ENCODE measurements around the gene TRIM62.

Gene TRIM62

GRCh38 chr1:33152685-33153432 is 29.0 kb downstream of the TRIM62 start:
- TF ChIP-seq POU2F2 (IDR thresholded peaks at IDR 0.05; ENCODE audit: low read depth, low read length) (no peak), PAX5 (IDR thresholded peaks at IDR 0.05; ENCODE audit: insufficient read depth, low read length, severe bottlenecking) (no peak), TAF1 (IDR thresholded peaks at IDR 0.05; ENCODE audit: low read depth, low read length) (no peak), POLR2AphosphoS5 (IDR thresholded peaks at IDR 0.05; ENCODE audit: low read depth, low read length) (no peak), SPI1 (IDR thresholded peaks at IDR 0.05; ENCODE audit: low read depth, low read length) (no peak), POLR2A (IDR thresholded peaks at IDR 0.05; ENCODE audit: low read depth, low read length) (no peak)
- no peak for DNase-seq (ENCODE audit: insufficient read length, low spot score)
- FAIRE-seq = no peak

GRCh38 chr1:33151116-33151515 is 30.7 kb downstream of the TRIM62 start:
- DNase-seq (ENCODE audit: insufficient read length, low spot score) = no peak
- TF ChIP-seq SPI1 (IDR thresholded peaks at IDR 0.05; ENCODE audit: low read depth, low read length) = no peak
- TF ChIP-seq POLR2AphosphoS5 (IDR thresholded peaks at IDR 0.05; ENCODE audit: low read depth, low read length) = no peak
- TF ChIP-seq POU2F2 (IDR thresholded peaks at IDR 0.05; ENCODE audit: low read depth, low read length) = no peak
- TF ChIP-seq TAF1 (IDR thresholded peaks at IDR 0.05; ENCODE audit: low read depth, low read length) = no peak
- no peak for TF ChIP-seq POLR2A (IDR thresholded peaks at IDR 0.05; ENCODE audit: low read depth, low read length)
- no peak for TF ChIP-seq PAX5 (IDR thresholded peaks at IDR 0.05; ENCODE audit: insufficient read depth, low read length, severe bottlenecking)
- no peak for FAIRE-seq

- no peak for DNase-seq (ENCODE audit: insufficient read length, low spot score)
- no peak for FAIRE-seq
- TF ChIP-seq SPI1 (IDR thresholded peaks at IDR 0.05; ENCODE audit: low read depth, low read length) (no peak), PAX5 (IDR thresholded peaks at IDR 0.05; ENCODE audit: insufficient read depth, low read length, severe bottlenecking) (no peak), POLR2A (IDR thresholded peaks at IDR 0.05; ENCODE audit: low read depth, low read length) (no peak), TAF1 (IDR thresholded peaks at IDR 0.05; ENCODE audit: low read depth, low read length) (no peak), POLR2AphosphoS5 (IDR thresholded peaks at IDR 0.05; ENCODE audit: low read depth, low read length) (no peak), POU2F2 (IDR thresholded peaks at IDR 0.05; ENCODE audit: low read depth, low read length) (no peak)
These were observed 31.3 kb downstream of the TRIM62 start for GRCh38 chr1:33150522-33150921.

DNA sequence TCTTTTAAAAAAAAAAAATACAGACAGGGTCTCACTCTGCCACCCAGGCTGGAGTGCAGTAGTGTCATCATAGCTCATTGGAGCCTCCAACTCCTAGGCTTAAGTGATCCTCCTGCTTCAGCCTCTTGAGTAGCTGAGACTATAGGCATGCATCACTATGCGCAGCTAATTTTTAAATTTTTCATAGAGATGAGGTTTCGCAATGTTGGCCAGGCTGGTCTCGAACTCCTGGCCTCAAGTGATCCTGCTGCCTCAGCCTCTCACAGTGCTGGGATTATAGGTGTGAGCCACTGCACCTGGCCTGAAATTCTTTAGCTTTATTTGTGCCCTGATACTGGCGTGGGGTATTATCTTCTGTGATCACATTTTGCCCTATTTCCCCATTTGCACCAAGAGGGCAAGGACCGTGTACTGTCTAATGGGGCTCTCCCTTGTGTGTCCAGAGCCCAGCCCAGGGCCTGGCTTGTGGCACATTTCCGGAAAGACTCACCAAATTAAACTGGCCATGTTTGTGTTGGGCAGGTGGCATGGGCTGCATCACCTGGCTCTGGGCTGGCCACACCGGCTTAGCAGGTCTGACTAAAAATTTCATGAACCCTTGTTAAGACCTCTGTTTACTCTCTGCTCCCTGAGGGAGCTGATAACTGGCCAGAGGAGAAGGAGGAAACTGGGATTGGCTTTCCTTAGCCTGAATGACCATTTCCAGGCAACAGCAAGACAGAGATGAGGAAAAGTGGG is 32.2 kb downstream of the TRIM62 start:
- TF ChIP-seq TAF1 (IDR thresholded peaks at IDR 0.05; ENCODE audit: low read depth, low read length) = no peak
- no peak for TF ChIP-seq POU2F2 (IDR thresholded peaks at IDR 0.05; ENCODE audit: low read depth, low read length)
- TF ChIP-seq POLR2A (IDR thresholded peaks at IDR 0.05; ENCODE audit: low read depth, low read length) = no peak
- no peak for TF ChIP-seq PAX5 (IDR thresholded peaks at IDR 0.05; ENCODE audit: insufficient read depth, low read length, severe bottlenecking)
- TF ChIP-seq POLR2AphosphoS5 (IDR thresholded peaks at IDR 0.05; ENCODE audit: low read depth, low read length) = no peak
- no peak for TF ChIP-seq SPI1 (IDR thresholded peaks at IDR 0.05; ENCODE audit: low read depth, low read length)
- DNase-seq (ENCODE audit: insufficient read length, low spot score) (no peak), FAIRE-seq (no peak)

- no peak for TF ChIP-seq TAF1 (IDR thresholded peaks at IDR 0.05; ENCODE audit: low read depth, low read length)
- TF ChIP-seq POU2F2 (IDR thresholded peaks at IDR 0.05; ENCODE audit: low read depth, low read length) = no peak
- TF ChIP-seq PAX5 (IDR thresholded peaks at IDR 0.05; ENCODE audit: insufficient read depth, low read length, severe bottlenecking) = no peak
- no peak for TF ChIP-seq SPI1 (IDR thresholded peaks at IDR 0.05; ENCODE audit: low read depth, low read length)
- no peak for TF ChIP-seq POLR2AphosphoS5 (IDR thresholded peaks at IDR 0.05; ENCODE audit: low read depth, low read length)
- no peak for TF ChIP-seq POLR2A (IDR thresholded peaks at IDR 0.05; ENCODE audit: low read depth, low read length)
- FAIRE-seq = no peak
- no peak for DNase-seq (ENCODE audit: insufficient read length, low spot score)
These were observed 33.2 kb downstream of the TRIM62 start for GRCh38 chr1:33148615-33149014.

DNA sequence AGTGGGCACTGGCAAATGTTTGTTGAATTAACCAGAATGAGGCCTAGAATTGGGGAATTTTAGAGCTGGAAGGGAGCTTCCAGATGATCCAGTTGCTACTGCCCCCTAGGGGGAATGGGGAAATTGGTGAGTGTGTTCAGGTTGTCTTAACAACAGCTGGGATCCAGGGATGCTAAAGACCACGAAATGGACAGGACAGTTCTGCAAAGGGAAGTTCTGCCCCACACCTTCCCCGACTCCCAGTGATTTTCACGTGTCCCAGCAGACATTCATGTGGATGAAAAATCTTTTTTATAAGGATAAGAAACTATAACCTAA is 33.9 kb downstream of the TRIM62 start:
- no peak for TF ChIP-seq POLR2AphosphoS5 (IDR thresholded peaks at IDR 0.05; ENCODE audit: low read depth, low read length)
- TF ChIP-seq POU2F2 (IDR thresholded peaks at IDR 0.05; ENCODE audit: low read depth, low read length) = no peak
- TF ChIP-seq TAF1 (IDR thresholded peaks at IDR 0.05; ENCODE audit: low read depth, low read length) = no peak
- no peak for TF ChIP-seq SPI1 (IDR thresholded peaks at IDR 0.05; ENCODE audit: low read depth, low read length)
- no peak for TF ChIP-seq POLR2A (IDR thresholded peaks at IDR 0.05; ENCODE audit: low read depth, low read length)
- no peak for TF ChIP-seq PAX5 (IDR thresholded peaks at IDR 0.05; ENCODE audit: insufficient read depth, low read length, severe bottlenecking)
- DNase-seq (ENCODE audit: insufficient read length, low spot score) = no peak
- no peak for FAIRE-seq

DNA sequence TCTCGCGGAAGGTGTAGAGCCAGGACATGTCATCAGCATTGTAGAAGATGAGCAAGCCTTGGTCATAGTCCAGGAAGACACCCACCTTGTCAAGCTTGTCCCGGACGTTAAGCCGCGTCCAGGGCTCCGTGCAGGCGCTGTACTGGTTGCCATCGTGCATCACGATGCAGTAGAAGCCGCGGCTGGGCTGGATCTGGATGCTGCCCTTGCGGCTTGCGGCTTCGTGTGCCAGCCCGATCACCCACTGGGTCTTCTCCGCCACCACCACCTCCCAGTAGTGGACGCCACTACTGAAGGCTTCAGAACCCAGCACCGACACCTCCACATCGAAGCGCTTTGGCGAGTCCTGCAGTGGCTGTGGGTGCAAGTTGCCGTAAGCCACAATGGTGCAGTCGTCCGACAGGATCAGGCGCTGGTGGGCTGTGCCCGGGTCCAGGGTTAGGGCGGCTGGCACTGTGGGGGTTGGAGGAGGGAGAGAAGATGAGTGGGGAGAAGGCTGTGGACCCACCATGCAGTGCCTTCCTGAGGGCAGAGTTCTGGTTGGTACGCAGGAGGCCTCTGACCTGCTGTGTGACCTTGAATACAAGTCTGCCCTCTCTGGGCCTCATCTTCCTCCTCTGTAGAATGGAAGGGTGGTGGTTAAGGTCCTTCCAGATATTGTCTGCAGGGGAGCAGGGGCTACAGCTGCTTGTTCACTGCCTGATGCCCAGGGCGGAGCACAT is 34.4 kb downstream of the TRIM62 start:
- DNase-seq (ENCODE audit: insufficient read length, low spot score) (no peak), FAIRE-seq (no peak)
- TF ChIP-seq TAF1 (IDR thresholded peaks at IDR 0.05; ENCODE audit: low read depth, low read length) (no peak), POLR2AphosphoS5 (IDR thresholded peaks at IDR 0.05; ENCODE audit: low read depth, low read length) (no peak), POLR2A (IDR thresholded peaks at IDR 0.05; ENCODE audit: low read depth, low read length) (no peak), POU2F2 (IDR thresholded peaks at IDR 0.05; ENCODE audit: low read depth, low read length) (no peak), SPI1 (IDR thresholded peaks at IDR 0.05; ENCODE audit: low read depth, low read length) (no peak), PAX5 (IDR thresholded peaks at IDR 0.05; ENCODE audit: insufficient read depth, low read length, severe bottlenecking) (no peak)

GRCh38 chr1:33146003-33146402 is 35.8 kb downstream of the TRIM62 start:
- FAIRE-seq (no peak), DNase-seq (ENCODE audit: insufficient read length, low spot score) (no peak)
- TF ChIP-seq POLR2A (IDR thresholded peaks at IDR 0.05; ENCODE audit: low read depth, low read length) = no peak
- no peak for TF ChIP-seq SPI1 (IDR thresholded peaks at IDR 0.05; ENCODE audit: low read depth, low read length)
- no peak for TF ChIP-seq TAF1 (IDR thresholded peaks at IDR 0.05; ENCODE audit: low read depth, low read length)
- TF ChIP-seq PAX5 (IDR thresholded peaks at IDR 0.05; ENCODE audit: insufficient read depth, low read length, severe bottlenecking) = no peak
- no peak for TF ChIP-seq POU2F2 (IDR thresholded peaks at IDR 0.05; ENCODE audit: low read depth, low read length)
- no peak for TF ChIP-seq POLR2AphosphoS5 (IDR thresholded peaks at IDR 0.05; ENCODE audit: low read depth, low read length)

DNA sequence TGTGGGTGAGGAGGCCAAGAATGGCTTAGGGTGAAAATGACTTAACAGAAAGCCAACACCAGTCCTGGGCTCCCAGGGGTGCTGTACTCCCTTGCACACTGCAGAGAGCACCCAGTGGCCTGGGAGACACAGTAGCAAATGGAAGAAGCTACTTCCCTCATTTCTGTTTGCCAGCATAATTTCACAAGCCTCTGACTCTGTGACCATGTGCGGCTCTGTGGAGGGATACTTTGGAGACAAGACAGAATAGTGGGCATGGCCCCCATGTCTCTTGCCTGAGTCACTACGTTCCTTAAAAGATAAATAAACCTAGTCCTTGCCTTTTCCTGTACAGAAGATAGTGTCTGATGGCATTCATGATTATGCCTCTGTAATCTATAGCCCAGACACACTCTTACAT is 38.1 kb downstream of the TRIM62 start:
- DNase-seq (ENCODE audit: insufficient read length, low spot score) (no peak), FAIRE-seq (no peak)
- TF ChIP-seq SPI1 (IDR thresholded peaks at IDR 0.05; ENCODE audit: low read depth, low read length) (no peak), POLR2A (IDR thresholded peaks at IDR 0.05; ENCODE audit: low read depth, low read length) (no peak), POU2F2 (IDR thresholded peaks at IDR 0.05; ENCODE audit: low read depth, low read length) (no peak), TAF1 (IDR thresholded peaks at IDR 0.05; ENCODE audit: low read depth, low read length) (no peak), POLR2AphosphoS5 (IDR thresholded peaks at IDR 0.05; ENCODE audit: low read depth, low read length) (no peak), PAX5 (IDR thresholded peaks at IDR 0.05; ENCODE audit: insufficient read depth, low read length, severe bottlenecking) (no peak)

Data from GM12891 (cell line).